DND-41 (cell line): ENCODE data around the gene RELCH.

ENCODE experiments used
- EZH2 ChIP-seq: IDR thresholded peaks from 3 replicates; pipeline ENCODE4 v1.6.1; 2012; ENCODE audit warnings: borderline replicate concordance, low read depth, mild to moderate bottlenecking, moderate library complexity, low read length, inconsistent platforms; ENCODE audit not compliant: severe bottlenecking
- TF ChIP-seq, protein P1 (sequence below): IDR thresholded peaks from 2 replicates; pipeline ENCODE4 v1.5.1; 2012; ENCODE audit warnings: borderline replicate concordance, low read length, moderate library complexity, mild to moderate bottlenecking; ENCODE audit not compliant: poor library complexity, severe bottlenecking; ENCODE audit errors: extremely low read depth

GRCh38 chr18:62280786-62281185 is 93.7 kb downstream of the RELCH start:
- TF ChIP-seq EZH2 = no peak
- TF ChIP-seq, protein P1, sequence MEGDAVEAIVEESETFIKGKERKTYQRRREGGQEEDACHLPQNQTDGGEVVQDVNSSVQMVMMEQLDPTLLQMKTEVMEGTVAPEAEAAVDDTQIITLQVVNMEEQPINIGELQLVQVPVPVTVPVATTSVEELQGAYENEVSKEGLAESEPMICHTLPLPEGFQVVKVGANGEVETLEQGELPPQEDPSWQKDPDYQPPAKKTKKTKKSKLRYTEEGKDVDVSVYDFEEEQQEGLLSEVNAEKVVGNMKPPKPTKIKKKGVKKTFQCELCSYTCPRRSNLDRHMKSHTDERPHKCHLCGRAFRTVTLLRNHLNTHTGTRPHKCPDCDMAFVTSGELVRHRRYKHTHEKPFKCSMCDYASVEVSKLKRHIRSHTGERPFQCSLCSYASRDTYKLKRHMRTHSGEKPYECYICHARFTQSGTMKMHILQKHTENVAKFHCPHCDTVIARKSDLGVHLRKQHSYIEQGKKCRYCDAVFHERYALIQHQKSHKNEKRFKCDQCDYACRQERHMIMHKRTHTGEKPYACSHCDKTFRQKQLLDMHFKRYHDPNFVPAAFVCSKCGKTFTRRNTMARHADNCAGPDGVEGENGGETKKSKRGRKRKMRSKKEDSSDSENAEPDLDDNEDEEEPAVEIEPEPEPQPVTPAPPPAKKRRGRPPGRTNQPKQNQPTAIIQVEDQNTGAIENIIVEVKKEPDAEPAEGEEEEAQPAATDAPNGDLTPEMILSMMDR = no peak
